H1 (cell line): ENCODE data around the gene GPC6. TPM values are rescaled to one million over a fixed set of nuclear protein-coding genes. Genes with fewer than 3 reads are reported as not detected.

ENCODE experiments used
- CTCF ChIA-PET: fragments of 300-600 bp; sonication (Branson Sonifier 250); formaldehyde crosslinking; loops from one replicate; lab custom pipeline; 2021; ENCODE audit not compliant: partially characterized antibody; lab: Charles Lee
- POLR2A ChIA-PET: fragments of 300-600 bp; sonication (Branson Sonifier 250); formaldehyde crosslinking; loops from one replicate; lab custom pipeline; 2021; ENCODE audit warnings: inconsistent platforms; ENCODE audit not compliant: partially characterized antibody; lab: Charles Lee
- DNase-seq, 2 experiments: peaks; one replicate each; pipeline versions ENCODE4 v3.0.0 to v3.0.0-alpha.2; 2010 to 2022; ENCODE audit warnings: low spot score in 2 of 2, low read depth in 1 of 2, mixed read lengths in 1 of 2
- FAIRE-seq: peaks from 2 replicates; lab custom pipeline; 2011; peaks lifted over from hg19 to GRCh38; lab: Jason Lieb, UNC
- H2AFZ ChIP-seq: 2 replicates; pipeline ENCODE4 v1.8.1; 2012; ENCODE audit warnings: low read length, inconsistent platforms
- H2AK5ac ChIP-seq: 2 replicates; pipeline ENCODE4 v1.6.1; 2013; ENCODE audit warnings: low read depth, low read length
- H2BK120ac ChIP-seq: replicated peaks from 2 replicates; pipeline ENCODE3; 2013; ENCODE audit warnings: low read depth, low read length, inconsistent platforms
- H2BK12ac ChIP-seq: 2 replicates; pipeline ENCODE4 v1.6.1; 2013; ENCODE audit warnings: low read depth, low read length
- H2BK15ac ChIP-seq: 2 replicates; pipeline ENCODE4 v1.6.1; 2013; ENCODE audit warnings: low read length
- H2BK20ac ChIP-seq: 2 replicates; pipeline ENCODE4 v1.6.1; 2013; ENCODE audit warnings: low read length
- H2BK5ac ChIP-seq: 2 replicates; pipeline ENCODE4 v1.6.1; 2013; ENCODE audit warnings: low read depth, low read length
- H3K14ac ChIP-seq: 2 replicates; pipeline ENCODE4 v1.6.1; 2013; ENCODE audit warnings: inconsistent platforms; ENCODE audit not compliant: insufficient read length
- H3K18ac ChIP-seq: 2 replicates; pipeline ENCODE4 v1.6.1; 2013; ENCODE audit warnings: low read length; ENCODE audit errors: extremely low read depth
- H3K23ac ChIP-seq: 2 replicates; pipeline ENCODE4 v1.6.1; 2013; ENCODE audit warnings: inconsistent platforms; ENCODE audit not compliant: insufficient read length
- H3K23me2 ChIP-seq: 2 replicates; pipeline ENCODE4 v1.6.1; 2013; ENCODE audit warnings: low read depth, low read length
- H3K27ac ChIP-seq: 2 replicates; pipeline ENCODE4 v1.6.1; 2011; ENCODE audit warnings: low read depth, low read length, inconsistent platforms
- H3K27me3 ChIP-seq, 4 experiments: replicated peaks in 1 of 4; 1 replicate in 1 of 4; 2 replicates in 3 of 4; pipeline versions ENCODE4 v1.6.1 to v1.8.1; 2011 to 2013; ENCODE audit warnings: low read length in 3 of 4, mild to moderate bottlenecking in 3 of 4, inconsistent platforms in 2 of 4, mixed read lengths in 2 of 4, moderate library complexity in 1 of 4; ENCODE audit not compliant: control insufficient read depth in 3 of 4, insufficient read depth in 3 of 4; ENCODE audit errors: extremely low read depth in 1 of 4
- H3K36me3 ChIP-seq, 4 experiments: 2 replicates each; pipeline versions ENCODE4 v1.6.1 to v1.8.1; 2011 to 2013; ENCODE audit warnings: mild to moderate bottlenecking in 4 of 4, low read length in 3 of 4, moderate library complexity in 2 of 4, control low read depth in 1 of 4, inconsistent platforms in 1 of 4; ENCODE audit not compliant: insufficient read depth in 4 of 4, control insufficient read depth in 2 of 4
- H3K4ac ChIP-seq: replicated peaks from 2 replicates; pipeline ENCODE3; 2013; ENCODE audit warnings: low read length, low read depth, mixed read lengths, inconsistent platforms; ENCODE audit not compliant: insufficient read length
- H3K4me1 ChIP-seq, 4 experiments: replicated peaks in 1 of 4; 1 replicate in 1 of 4; 2 replicates in 3 of 4; pipeline versions ENCODE4 v1.6.1 to v1.8.1; 2011 to 2013; ENCODE audit warnings: low read length in 3 of 4, inconsistent platforms in 2 of 4, mixed read lengths in 1 of 4; ENCODE audit not compliant: insufficient read depth in 4 of 4, control insufficient read depth in 3 of 4
- H3K4me2 ChIP-seq, 2 experiments: 2 replicates each; pipeline versions ENCODE4 v1.6.1 to v1.8.1; 2011 to 2013; ENCODE audit warnings: low read depth in 2 of 2, low read length in 2 of 2, control low read depth in 1 of 2, inconsistent platforms in 1 of 2, mild to moderate bottlenecking in 1 of 2; ENCODE audit not compliant: insufficient read depth in 1 of 2
- H3K4me3 ChIP-seq, 4 experiments: fragments of 200-600, 300-600 bp in 1 of 4; sonication (generic), shearing (Covaris generic), sonication (Bioruptor Twin) in 1 of 4; 2 replicates each; pipeline versions ENCODE4 v1.5.1 to v1.8.1; 2011 to 2016; ENCODE audit warnings: low read length in 4 of 4, low read depth in 3 of 4, control low read depth in 2 of 4, inconsistent platforms in 2 of 4, mild to moderate bottlenecking in 2 of 4, mixed read lengths in 1 of 4, moderate library complexity in 1 of 4; ENCODE audit not compliant: insufficient read depth in 2 of 4; ENCODE audit errors: extremely low read depth in 1 of 4
- H3K56ac ChIP-seq: replicated peaks from 2 replicates; pipeline ENCODE3; 2013; ENCODE audit warnings: low read depth, mild to moderate bottlenecking, mixed read lengths, low read length, inconsistent platforms; ENCODE audit not compliant: insufficient read length
- H3K79me1 ChIP-seq: 2 replicates; pipeline ENCODE4 v1.6.1; 2013; ENCODE audit warnings: low read depth, low read length, control low read depth
- H3K79me2 ChIP-seq, 2 experiments: 2 replicates each; pipeline versions ENCODE4 v1.6.1 to v1.8.1; 2012 to 2013; ENCODE audit warnings: low read length in 2 of 2, mild to moderate bottlenecking in 2 of 2, inconsistent platforms in 1 of 2; ENCODE audit not compliant: insufficient read depth in 2 of 2, control insufficient read depth in 1 of 2
- H3K9ac ChIP-seq, 4 experiments: replicated peaks in 1 of 4; 1 replicate in 1 of 4; 2 replicates in 3 of 4; pipeline versions ENCODE4 v1.6.1 to v1.8.1; 2011 to 2013; ENCODE audit warnings: low read depth in 3 of 4, low read length in 3 of 4, control low read depth in 2 of 4, mild to moderate bottlenecking in 2 of 4, moderate library complexity in 2 of 4, inconsistent platforms in 1 of 4; ENCODE audit errors: extremely low read depth in 1 of 4
- H3K9me3 ChIP-seq, 2 experiments: 2 replicates each; pipeline versions ENCODE4 v1.6.1 to v1.8.1; 2012 to 2013; ENCODE audit warnings: mild to moderate bottlenecking in 2 of 2, moderate library complexity in 2 of 2, control low read depth in 1 of 2, inconsistent platforms in 1 of 2, low read depth in 1 of 2, low read length in 1 of 2, mixed read lengths in 1 of 2; ENCODE audit not compliant: insufficient read depth in 2 of 2
- H4K20me1 ChIP-seq, 2 experiments: replicated peaks in 1 of 2; 2 replicates each; pipeline versions ENCODE3 to v1.8.1; 2011 to 2013; ENCODE audit warnings: inconsistent platforms in 2 of 2, low read length in 2 of 2, mild to moderate bottlenecking in 1 of 2; ENCODE audit not compliant: insufficient read depth in 2 of 2, control insufficient read depth in 1 of 2
- H4K5ac ChIP-seq: 2 replicates; pipeline ENCODE4 v1.6.1; 2013; ENCODE audit warnings: low read length, low read depth, mixed read lengths, inconsistent platforms; ENCODE audit not compliant: insufficient read length
- H4K8ac ChIP-seq: 2 replicates; pipeline ENCODE4 v1.8.0; 2013; ENCODE audit warnings: mild to moderate bottlenecking, moderate library complexity, low read length, inconsistent platforms; ENCODE audit not compliant: insufficient read depth; ENCODE audit errors: extremely low read depth
- H4K91ac ChIP-seq: replicated peaks from 2 replicates; pipeline ENCODE3; 2013; ENCODE audit warnings: low read length, mixed read lengths, inconsistent platforms; ENCODE audit not compliant: insufficient read length
- EP300 ChIP-seq, 2 experiments: IDR thresholded peaks; 1 replicate in 1 of 2; 2 replicates in 1 of 2; pipeline ENCODE4 v1.6.1; 2011 to 2012; ENCODE audit warnings: low read depth in 2 of 2, low read length in 2 of 2, mild to moderate bottlenecking in 2 of 2, borderline replicate concordance in 1 of 2, inconsistent platforms in 1 of 2, moderate library complexity in 1 of 2
- FOSL1 ChIP-seq: IDR thresholded peaks from 2 replicates; pipeline ENCODE4 v1.6.1; 2011; ENCODE audit warnings: mild to moderate bottlenecking, low read depth, low read length, moderate library complexity; ENCODE audit not compliant: insufficient read depth
- MAX ChIP-seq: IDR thresholded peaks from 2 replicates; pipeline ENCODE4 v1.6.1; 2012; ENCODE audit warnings: inconsistent platforms
- POLR2AphosphoS5 ChIP-seq: IDR thresholded peaks from 2 replicates; pipeline ENCODE4 v1.6.1; 2011; ENCODE audit warnings: low read depth, low read length
- SP2 ChIP-seq: IDR thresholded peaks from 2 replicates; pipeline ENCODE4 v1.6.1; 2012; ENCODE audit warnings: mild to moderate bottlenecking, low read length, inconsistent platforms
- SUZ12 ChIP-seq: fragments of 200-600 bp; sonication (generic); IDR thresholded peaks from 2 replicates; pipeline ENCODE4 v1.6.1; 2012; ENCODE audit warnings: mild to moderate bottlenecking, inconsistent platforms, low read length, moderate library complexity, mixed read lengths
- TCF12 ChIP-seq: IDR thresholded peaks from 2 replicates; pipeline ENCODE4 v1.6.1; 2011; ENCODE audit warnings: low read depth, mild to moderate bottlenecking, low read length
- TEAD4 ChIP-seq: IDR thresholded peaks from 2 replicates; pipeline ENCODE4 v1.6.1; 2012; ENCODE audit warnings: low read depth, low read length, inconsistent platforms, mixed read lengths
- YY1 ChIP-seq: IDR thresholded peaks from 2 replicates; pipeline ENCODE4 v1.6.1; 2011; ENCODE audit warnings: low read depth, mild to moderate bottlenecking, low read length
- WGBS, 2 experiments: shearing (Covaris generic) in 1 of 2; methylation state at CpG; one replicate each; pipeline versions ENCODE4 v1.1.6 to v1.1.7; 2013 to 2015; ENCODE audit warnings: low lambda C conversion rate in 2 of 2, mixed read lengths in 2 of 2, inconsistent platforms in 1 of 2, low coverage in 1 of 2, missing lambda C conversion rate in 1 of 2; ENCODE audit not compliant: insufficient replicate concordance in 2 of 2, insufficient coverage in 1 of 2, insufficient read length in 1 of 2; ENCODE audit errors: extremely low coverage in 1 of 2, missing lambda C conversion rate in 1 of 2; 5-methylcytosine and 5-hydroxymethylcytosine counted together
- polyA plus RNA-seq, 7 experiments: library from polyadenylated mRNA; depleted of rRNA in 3 of 7; stranded (reverse) in 5 of 7; unstranded in 2 of 7; fragments of >200 nt in 5 of 7; fragments of 200-250 nt in 2 of 7; gene quantifications; 1 replicate in 5 of 7; 2 replicates in 1 of 7; 4 replicates in 1 of 7; pipeline versions ENCODE4 v1.2.1 to v1.2.3, GENCODE V29; 2011 to 2013; ENCODE audit warnings: missing spikeins in 2 of 7, mixed read lengths in 2 of 7
- total RNA-seq: library from RNA; stranded (reverse); fragmentation: NEBNext Ultra II Directional; extraction: Animal tissue kit (Norgen Biotek cat#: 25700); gene quantifications from 2 replicates; pipeline ENCODE4 v1.2.1, GENCODE V29; 2021

Gene GPC6
- total and polyA plus RNA-seq, 2 of the 8 experiments (the other 6 are each of a cell fraction or from before 2014, with no cell fraction given), result 5.4 to 12.0 TPM

GRCh38 chr13:93304868-93305613 is 78.4 kb downstream of the GPC6 start:
- Histone ChIP-seq H3K27me3 (no peaks in the 10 kb centered on the region), H3K9ac (no peak overlapping the region), H3K4me2 (peak overlapping the region; percentile 6 to 38; a peak in 2 of 4 replicates), H2BK15ac (no peak overlapping the region), H3K79me1 (no peaks in the 10 kb centered on the region), H3K4me1 (peaks cover 0 to 10% (median 2%) of the 10 kb centered on the region in 4 experiments; a peak in 4 of 7 replicates), H3K14ac (no peak overlapping the region), H3K4ac (no peak overlapping the region), H3K27ac (no peak overlapping the region), H4K8ac (no peak overlapping the region), H2BK20ac (no peak overlapping the region), H3K79me2 (no peaks in the 10 kb centered on the region), H3K9me3 (no peaks in the 10 kb centered on the region), H3K36me3 (peaks cover 0 to 2% (median 0%) of the 10 kb centered on the region in 4 experiments; a peak in 1 of 8 replicates), H2BK120ac (no peak overlapping the region), H4K91ac (no peak overlapping the region), H3K23me2 (no peaks in the 10 kb centered on the region), H2AFZ (no peak overlapping the region), H2BK12ac (no peak overlapping the region), H2AK5ac (no peak overlapping the region), H3K18ac (no peak overlapping the region), H3K56ac (no peak overlapping the region), H3K23ac (no peak overlapping the region), H3K4me3 (no peak overlapping the region), H2BK5ac (no peak overlapping the region), H4K20me1 (no peaks in the 10 kb centered on the region), H4K5ac (no peak overlapping the region)
- CTCF ChIA-PET, result interaction anchor here (0.5 to 1.0 kb wide), 4 partner anchors 69 to 283 kb away, joined by 3 to 4 read pairs (median 4); no protein-coding TSS in a partner anchor
- POLR2A ChIA-PET, result interaction anchor here (0.5 to 0.7 kb wide), 4 partner anchors 257 to 758 kb away, joined by 3 read pairs; no protein-coding TSS in a partner anchor
- FAIRE-seq (peak; percentile 52), DNase-seq (no peak)
- WGBS, 2 experiments, result 54% methylated on average over 6 of the region's 6 CpGs; no CpG with 5 or more reads in 1 of the 2 experiments
- TF ChIP-seq YY1 (no peak), SP2 (no peak), TCF12 (peak; percentile 87), TEAD4 (no peak), FOSL1 (no peak), EP300 (IDR thresholded peaks at IDR 0.05; ENCODE audit: borderline replicate concordance in 1 of 2, low read depth in 2 of 2, low read length in 2 of 2) (no peak), POLR2AphosphoS5 (no peak), SUZ12 (no peak), MAX (no peak)
